ENCODE results near the gene BLCAP.
"Not testable (repeated sequence)": the region's sequence is repeated elsewhere in the genome, so short reads cannot be mapped to it uniquely, and the experiment has no call there.

The BLCAP gene

GRCh38 chr20:37527638-37528445, at the start of gene BLCAP:
Gene BLCAP (minus strand): TSS chr20:37527876. CDS start chr20:37519174, 8,702 bp downstream.
- H3K4me3 ChIP-seq (ENCODE audit: low read length): peak within 1 kb of the TSS; percentile 96
- peak; percentile 87 for DNase-seq (ENCODE audit: low read depth)
- no peak for TF ChIP-seq CTCF (IDR thresholded peaks at IDR 0.05; ENCODE audit: insufficient read depth, low read depth, low read length, missing control alignments)

GRCh38 chr20:37577436-37577835, 49.8 kb upstream of the BLCAP start:
- H3K4me3 ChIP-seq (ENCODE audit: low read length); DNase-seq (ENCODE audit: low read depth): not testable (repeated sequence)

GRCh38 chr20:37576911-37577310, 49.2 kb upstream of the BLCAP start:
- no peak for DNase-seq (ENCODE audit: low read depth)
- TF ChIP-seq CTCF (IDR thresholded peaks at IDR 0.05; ENCODE audit: insufficient read depth, low read depth, low read length, missing control alignments): no peak
- H3K4me3 ChIP-seq (ENCODE audit: low read length): no peak overlapping the region

GRCh38 chr20:37575884-37576283, 48.2 kb upstream of the BLCAP start:
- DNase-seq (ENCODE audit: low read depth): no peak
- H3K4me3 ChIP-seq (ENCODE audit: low read length): no peak overlapping the region
- TF ChIP-seq CTCF (IDR thresholded peaks at IDR 0.05; ENCODE audit: insufficient read depth, low read depth, low read length, missing control alignments): no peak

- no peak overlapping the region for H3K4me3 ChIP-seq (ENCODE audit: low read length)
- TF ChIP-seq CTCF (IDR thresholded peaks at IDR 0.05; ENCODE audit: insufficient read depth, low read depth, low read length, missing control alignments): no peak
- no peak for DNase-seq (ENCODE audit: low read depth)
Observed at GRCh38 chr20:37574199-37574890, 46.7 kb upstream of the BLCAP start.

- no peak for TF ChIP-seq CTCF (IDR thresholded peaks at IDR 0.05; ENCODE audit: insufficient read depth, low read depth, low read length, missing control alignments)
- DNase-seq (ENCODE audit: low read depth): no peak
- no peak overlapping the region for H3K4me3 ChIP-seq (ENCODE audit: low read length)
Observed at GRCh38 chr20:37573626-37574198, 46.0 kb upstream of the BLCAP start.

GRCh38 chr20:37571033-37571432, 43.4 kb upstream of the BLCAP start:
- TF ChIP-seq CTCF (IDR thresholded peaks at IDR 0.05; ENCODE audit: insufficient read depth, low read depth, low read length, missing control alignments): no peak
- no peak for DNase-seq (ENCODE audit: low read depth)
- H3K4me3 ChIP-seq (ENCODE audit: low read length): no peak overlapping the region

All from epithelial cell of esophagus (primary cell).